ENCODE data around the gene COLEC12. TPM values are rescaled to one million over a fixed set of nuclear protein-coding genes. Genes with fewer than 3 reads are reported as not detected.

Gene COLEC12
- total and polyA plus RNA-seq, 10 of the 15 experiments (the other 5 are each of a cell fraction or from before 2014, with no cell fraction given): 0.04 to 0.05 TPM; not detected in 8

GRCh38 chr18:549967-550366, 49.5 kb upstream of the COLEC12 start:
- intact Hi-C loops (cut with micrococcal nuclease; ENCODE audit: unreplicated experiment) (no loop called here), in situ Hi-C loops (cut with MboI) (no loop called here)
- Histone ChIP-seq H2AFZ (ENCODE audit: control insufficient read depth, low read depth, low read length) (no peak overlapping the region), H3K36me3 (ENCODE audit: control insufficient read depth in 2 of 2, insufficient read depth in 2 of 2, low read length in 1 of 2) (no peaks in the 10 kb centered on the region), H3K4me1 (ENCODE audit: control insufficient read depth, insufficient read depth, low read length) (no peaks in the 10 kb centered on the region), H3K4me2 (ENCODE audit: control insufficient read depth, insufficient read depth) (no peak overlapping the region), H3K27ac (ENCODE audit: control insufficient read depth, insufficient read depth) (no peak overlapping the region), H3K9me3 (replicated peaks; ENCODE audit: control insufficient read depth, insufficient read depth, low read length) (no peaks in the 10 kb centered on the region), H3K9ac (ENCODE audit: control insufficient read depth, insufficient read depth, low read length) (no peak overlapping the region), H3K4me3 (no peak overlapping the region), H3K27me3 (replicated peaks in 1 of 2; ENCODE audit: control insufficient read depth in 2 of 2, insufficient read depth in 2 of 2, low read length in 1 of 2) (no peaks in the 10 kb centered on the region), H4K20me1 (ENCODE audit: control insufficient read depth, insufficient read depth) (no peaks in the 10 kb centered on the region), H3K79me2 (ENCODE audit: control insufficient read depth, insufficient read depth, low read length) (no peaks in the 10 kb centered on the region)
- TF ChIP-seq TCF7 (IDR thresholded peaks at IDR 0.05; ENCODE audit: borderline replicate concordance) (no peak), BHLHE40 (IDR thresholded peaks at IDR 0.05; ENCODE audit: borderline replicate concordance in 1 of 2, low read depth in 2 of 2, low read length in 1 of 2) (no peak), SIX5 (IDR thresholded peaks at IDR 0.05; ENCODE audit: low read depth, low read length, severe bottlenecking) (no peak), BRCA1 (IDR thresholded peaks at IDR 0.05; ENCODE audit: low read depth, low read length) (no peak), PAX5 (IDR thresholded peaks at IDR 0.05; ENCODE audit: borderline replicate concordance, low read depth, low read length) (no peak), RB1 (IDR thresholded peaks at IDR 0.05; ENCODE audit: borderline replicate concordance) (no peak)
- no peak for DNase-seq (ENCODE audit: low read depth, low spot score)
- 33% methylated on average over 3 of the region's 3 CpGs for WGBS (ENCODE audit: insufficient coverage, insufficient replicate concordance, low lambda C conversion rate, missing lambda C conversion rate)
- FAIRE-seq: no peak
- CTCF ChIA-PET: no interaction called here
- no peak for ATAC-seq
- SMC1A ChIA-PET (ENCODE audit: uncharacterized antibody, unreplicated experiment): interaction anchor here (1.1 kb wide), 1 partner anchor 25 kb away, joined by 3 read pairs; no protein-coding TSS in a partner anchor
- POLR2A ChIA-PET: no interaction called here
- no TSS peak for BruUV-seq (replicated peaks)
- RAD21 ChIA-PET (ENCODE audit: unreplicated experiment): no interaction called here

GRCh38 chr18:543447-544078, 43.1 kb upstream of the COLEC12 start:
- Histone ChIP-seq H3K9me3 (replicated peaks; ENCODE audit: control insufficient read depth, insufficient read depth, low read length) (no peaks in the 10 kb centered on the region), H3K4me1 (ENCODE audit: control insufficient read depth, insufficient read depth, low read length) (no peaks in the 10 kb centered on the region), H3K4me3 (no peak overlapping the region), H2AFZ (ENCODE audit: control insufficient read depth, low read depth, low read length) (no peak overlapping the region), H3K27ac (ENCODE audit: control insufficient read depth, insufficient read depth) (no peak overlapping the region), H3K79me2 (ENCODE audit: control insufficient read depth, insufficient read depth, low read length) (no peaks in the 10 kb centered on the region), H4K20me1 (ENCODE audit: control insufficient read depth, insufficient read depth) (no peaks in the 10 kb centered on the region), H3K36me3 (ENCODE audit: control insufficient read depth in 2 of 2, insufficient read depth in 2 of 2, low read length in 1 of 2) (no peaks in the 10 kb centered on the region), H3K4me2 (ENCODE audit: control insufficient read depth, insufficient read depth) (no peak overlapping the region), H3K27me3 (replicated peaks in 1 of 2; ENCODE audit: control insufficient read depth in 2 of 2, insufficient read depth in 2 of 2, low read length in 1 of 2) (no peaks in the 10 kb centered on the region), H3K9ac (ENCODE audit: control insufficient read depth, insufficient read depth, low read length) (no peak overlapping the region)
- ATAC-seq: no peak
- RAD21 ChIA-PET (ENCODE audit: unreplicated experiment): no interaction called here
- DNase-seq (ENCODE audit: low read depth, low spot score): no peak
- WGBS (ENCODE audit: insufficient coverage, insufficient replicate concordance, low lambda C conversion rate, missing lambda C conversion rate): 30% methylated on average over 4 of the region's 4 CpGs
- TF ChIP-seq SKIL (IDR thresholded peaks at IDR 0.05; ENCODE audit: low read depth, poor library complexity, severe bottlenecking) (no peak), JUND (IDR thresholded peaks at IDR 0.05; ENCODE audit: low read depth, low read length) (no peak), MTA2 (IDR thresholded peaks at IDR 0.05; ENCODE audit: low read depth) (no peak)
- BruUV-seq (replicated peaks): no TSS peak
- CTCF ChIA-PET: interaction anchor here (0.6 to 1.6 kb wide), 2 partner anchors 26 to 228 kb away, joined by 3 to 4 read pairs; no protein-coding TSS in a partner anchor
- FAIRE-seq: no peak
- in situ Hi-C loops (cut with MboI): no loop called here
- intact Hi-C loops (cut with micrococcal nuclease; ENCODE audit: unreplicated experiment): no loop called here
- POLR2A ChIA-PET: no interaction called here
- SMC1A ChIA-PET (ENCODE audit: uncharacterized antibody, unreplicated experiment): no interaction called here

All from GM12878 (cell line).